GOT3 (cell line): ENCODE data around the gene TMEM114.

Source experiments
- DNase-seq: peaks from one replicate; lab custom pipeline; 2025; ENCODE audit warnings: mixed read lengths; lab: John Stamatoyannopoulos, UW

The TMEM114 gene

GRCh38 chr16:8550728-8551387, 39.5 kb downstream of the TMEM114 start:
- no peak for DNase-seq

- no peak for DNase-seq
Observed at GRCh38 chr16:8549843-8550412, 40.4 kb downstream of the TMEM114 start.

- DNase-seq: no peak
Observed at GRCh38 chr16:8548166-8548565, 42.1 kb downstream of the TMEM114 start.

GRCh38 chr16:8547762-8548161, 42.5 kb downstream of the TMEM114 start:
- DNase-seq: no peak

- no peak for DNase-seq
Observed at GRCh38 chr16:8544406-8544805, 45.9 kb downstream of the TMEM114 start.

GRCh38 chr16:8543258-8543657, 47.1 kb downstream of the TMEM114 start:
- no peak for DNase-seq

- DNase-seq: no peak
Observed at GRCh38 chr16:8542393-8542792, 47.9 kb downstream of the TMEM114 start.

- no peak for DNase-seq
Observed at GRCh38 chr16:8541868-8542267, 48.4 kb downstream of the TMEM114 start.

- no peak for DNase-seq
Observed at GRCh38 chr16:8537691-8538342, 52.5 kb downstream of the TMEM114 start.

- no peak for DNase-seq
Observed at GRCh38 chr16:8533509-8533908, 56.8 kb downstream of the TMEM114 start.

- DNase-seq: no peak
Observed at GRCh38 chr16:8530752-8531384, 59.4 kb downstream of the TMEM114 start.

- DNase-seq: no peak
Observed at GRCh38 chr16:8528471-8528870, 61.8 kb downstream of the TMEM114 start.

- DNase-seq: no peak
Observed at GRCh38 chr16:8523932-8524331, 66.4 kb downstream of the TMEM114 start.

- no peak for DNase-seq
Observed at GRCh38 chr16:8522757-8523156, 67.6 kb downstream of the TMEM114 start.

GRCh38 chr16:8519643-8520042, 70.7 kb downstream of the TMEM114 start:
- no peak for DNase-seq
